ENCODE measurements around the gene KRT1.

Gene KRT1

GRCh38 chr12:52630599-52631200 is 49.5 kb downstream of the KRT1 start:
- H3K4me1 ChIP-seq (ENCODE audit: low read length) = no peaks in the 10 kb centered on the region
- H3K36me3 ChIP-seq (replicated peaks; ENCODE audit: insufficient read depth, low read length) = no peaks in the 10 kb centered on the region
- H4K20me1 ChIP-seq (ENCODE audit: insufficient read depth, low read length) = no peaks in the 10 kb centered on the region
- no peaks in the 10 kb centered on the region for H3K79me2 ChIP-seq (ENCODE audit: low read length)
- H3K27me3 ChIP-seq (replicated peaks; ENCODE audit: insufficient read depth, low read length) = peaks cover 3% of the 10 kb centered on the region; the same call in 1 of the 2 replicates
- H3K9me2 ChIP-seq (replicated peaks; ENCODE audit: insufficient read depth, low read length) = no peaks in the 10 kb centered on the region
- DNase-seq = no peak
- no peak overlapping the region for H3K4me2 ChIP-seq (ENCODE audit: low read depth, low read length)
- no peak overlapping the region for H3K9ac ChIP-seq (ENCODE audit: low read length)
- TF ChIP-seq CTCF (IDR thresholded peaks at IDR 0.05; ENCODE audit: low read length) = no peak
- TF ChIP-seq EZH2 (optimal IDR thresholded peaks at IDR 0.05; ENCODE audit: low read depth, low read length) = no peak
- TF ChIP-seq EZH2phosphoT487 (IDR thresholded peaks at IDR 0.05; ENCODE audit: low read length) = no peak
- no peaks in the 10 kb centered on the region for H3F3A ChIP-seq (ENCODE audit: insufficient read depth, low read length)
- H3K9me3 ChIP-seq (replicated peaks; ENCODE audit: insufficient read depth, low read length) = no peaks in the 10 kb centered on the region
- H3K27ac ChIP-seq (ENCODE audit: low read length) = no peak overlapping the region
- H2AFZ ChIP-seq (ENCODE audit: low read length) = no peak overlapping the region
- H3K4me3 ChIP-seq (ENCODE audit: low read length) = no peak overlapping the region

GRCh38 chr12:52630008-52630500 is 50.2 kb downstream of the KRT1 start:
- Histone ChIP-seq H3K9ac (ENCODE audit: low read length) (no peak overlapping the region), H3K27me3 (replicated peaks; ENCODE audit: insufficient read depth, low read length) (peaks cover 3% of the 10 kb centered on the region; the same call in 1 of the 2 replicates), H3K4me3 (ENCODE audit: low read length) (no peak overlapping the region), H3F3A (ENCODE audit: insufficient read depth, low read length) (no peaks in the 10 kb centered on the region), H3K4me2 (ENCODE audit: low read depth, low read length) (no peak overlapping the region), H3K4me1 (ENCODE audit: low read length) (no peaks in the 10 kb centered on the region), H3K9me3 (replicated peaks; ENCODE audit: insufficient read depth, low read length) (no peaks in the 10 kb centered on the region), H3K27ac (ENCODE audit: low read length) (no peak overlapping the region), H3K9me2 (replicated peaks; ENCODE audit: insufficient read depth, low read length) (no peaks in the 10 kb centered on the region), H2AFZ (ENCODE audit: low read length) (no peak overlapping the region), H3K36me3 (replicated peaks; ENCODE audit: insufficient read depth, low read length) (no peaks in the 10 kb centered on the region), H3K79me2 (ENCODE audit: low read length) (no peaks in the 10 kb centered on the region), H4K20me1 (ENCODE audit: insufficient read depth, low read length) (no peaks in the 10 kb centered on the region)
- no peak for DNase-seq
- TF ChIP-seq CTCF (IDR thresholded peaks at IDR 0.05; ENCODE audit: low read length) = no peak
- no peak for TF ChIP-seq EZH2phosphoT487 (IDR thresholded peaks at IDR 0.05; ENCODE audit: low read length)
- TF ChIP-seq EZH2 (optimal IDR thresholded peaks at IDR 0.05; ENCODE audit: low read depth, low read length) = no peak

GRCh38 chr12:52629281-52630007 is 50.8 kb downstream of the KRT1 start:
- Histone ChIP-seq H3K27me3 (replicated peaks; ENCODE audit: insufficient read depth, low read length) (peaks cover 7% of the 10 kb centered on the region), H3K9ac (ENCODE audit: low read length) (no peak overlapping the region), H3K27ac (ENCODE audit: low read length) (no peak overlapping the region), H3K4me2 (ENCODE audit: low read depth, low read length) (no peak overlapping the region), H4K20me1 (ENCODE audit: insufficient read depth, low read length) (no peaks in the 10 kb centered on the region), H2AFZ (ENCODE audit: low read length) (no peak overlapping the region), H3K79me2 (ENCODE audit: low read length) (no peaks in the 10 kb centered on the region), H3K4me1 (ENCODE audit: low read length) (no peaks in the 10 kb centered on the region), H3F3A (ENCODE audit: insufficient read depth, low read length) (no peaks in the 10 kb centered on the region), H3K36me3 (replicated peaks; ENCODE audit: insufficient read depth, low read length) (no peaks in the 10 kb centered on the region), H3K9me2 (replicated peaks; ENCODE audit: insufficient read depth, low read length) (no peaks in the 10 kb centered on the region), H3K9me3 (replicated peaks; ENCODE audit: insufficient read depth, low read length) (no peaks in the 10 kb centered on the region), H3K4me3 (ENCODE audit: low read length) (no peak overlapping the region)
- no peak for TF ChIP-seq EZH2phosphoT487 (IDR thresholded peaks at IDR 0.05; ENCODE audit: low read length)
- no peak for TF ChIP-seq CTCF (IDR thresholded peaks at IDR 0.05; ENCODE audit: low read length)
- TF ChIP-seq EZH2 (optimal IDR thresholded peaks at IDR 0.05; ENCODE audit: low read depth, low read length) = no peak
- no peak for DNase-seq
